ENCODE data around the gene ERLEC1.

- TF ChIP-seq, protein P1, sequence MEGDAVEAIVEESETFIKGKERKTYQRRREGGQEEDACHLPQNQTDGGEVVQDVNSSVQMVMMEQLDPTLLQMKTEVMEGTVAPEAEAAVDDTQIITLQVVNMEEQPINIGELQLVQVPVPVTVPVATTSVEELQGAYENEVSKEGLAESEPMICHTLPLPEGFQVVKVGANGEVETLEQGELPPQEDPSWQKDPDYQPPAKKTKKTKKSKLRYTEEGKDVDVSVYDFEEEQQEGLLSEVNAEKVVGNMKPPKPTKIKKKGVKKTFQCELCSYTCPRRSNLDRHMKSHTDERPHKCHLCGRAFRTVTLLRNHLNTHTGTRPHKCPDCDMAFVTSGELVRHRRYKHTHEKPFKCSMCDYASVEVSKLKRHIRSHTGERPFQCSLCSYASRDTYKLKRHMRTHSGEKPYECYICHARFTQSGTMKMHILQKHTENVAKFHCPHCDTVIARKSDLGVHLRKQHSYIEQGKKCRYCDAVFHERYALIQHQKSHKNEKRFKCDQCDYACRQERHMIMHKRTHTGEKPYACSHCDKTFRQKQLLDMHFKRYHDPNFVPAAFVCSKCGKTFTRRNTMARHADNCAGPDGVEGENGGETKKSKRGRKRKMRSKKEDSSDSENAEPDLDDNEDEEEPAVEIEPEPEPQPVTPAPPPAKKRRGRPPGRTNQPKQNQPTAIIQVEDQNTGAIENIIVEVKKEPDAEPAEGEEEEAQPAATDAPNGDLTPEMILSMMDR (IDR thresholded peaks at IDR 0.05): no peak
- no peak for TF ChIP-seq POLR2A (IDR thresholded peaks at IDR 0.05)
Observed at GRCh38 chr2:53826030-53826410, 39.2 kb downstream of the ERLEC1 start.

All from right lobe of liver (tissue), 4 donors.